Panc1 (cell line): ENCODE results near the gene PRAC1.

Source experiments
- CTCF ChIP-seq: fragments of 450-650 bp; IDR thresholded peaks from 2 replicates; pipeline ENCODE4 v1.5.1; 2017; ENCODE audit warnings: mild to moderate bottlenecking
- POLR2AphosphoS5 ChIP-seq: IDR thresholded peaks from 2 replicates; pipeline ENCODE4 v1.6.1; 2012; ENCODE audit warnings: mild to moderate bottlenecking, low read depth, low read length, moderate library complexity
- REST ChIP-seq, 2 experiments: IDR thresholded peaks; 2 replicates each; pipeline ENCODE4 v1.6.1; 2011 to 2012; ENCODE audit warnings: low read depth in 2 of 2, control low read depth in 1 of 2, low read length in 1 of 2, mild to moderate bottlenecking in 1 of 2, moderate library complexity in 1 of 2; ENCODE audit not compliant: insufficient read depth in 1 of 2
- SIN3A ChIP-seq: IDR thresholded peaks from 2 replicates; pipeline ENCODE4 v1.6.1; 2012; ENCODE audit warnings: low read depth, mild to moderate bottlenecking, low read length, moderate library complexity, borderline replicate concordance; ENCODE audit not compliant: insufficient read depth
- TCF7L2 ChIP-seq: IDR thresholded peaks from 2 replicates; pipeline ENCODE4 v1.6.1; 2011; ENCODE audit warnings: mild to moderate bottlenecking, low read depth, low read length, inconsistent platforms

DNA sequence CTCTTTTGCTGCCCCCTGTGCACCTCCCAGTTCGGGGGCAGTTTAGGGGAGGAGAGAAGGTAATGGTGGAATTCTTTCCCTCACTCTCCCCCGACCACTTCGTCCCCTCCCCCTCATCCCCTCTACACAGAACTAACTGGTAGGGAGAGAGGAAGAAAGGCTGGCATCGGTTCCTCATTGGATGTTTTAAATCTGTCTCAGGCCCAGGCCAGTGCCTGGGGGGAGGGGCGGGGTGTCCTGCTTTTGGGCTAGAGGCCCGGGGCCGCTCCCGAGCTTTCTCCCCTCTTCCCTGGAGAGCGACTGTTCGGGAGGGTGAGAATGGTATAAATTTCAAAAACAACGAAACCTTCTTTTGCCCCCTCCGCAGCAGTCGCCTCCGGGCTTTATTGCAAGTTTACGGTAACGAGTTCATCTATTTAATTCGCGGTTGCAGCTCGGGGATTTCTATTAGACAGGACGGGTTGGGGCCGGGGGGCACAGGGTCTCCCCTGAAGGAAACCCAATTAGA lies 651 bp upstream of the PRAC1 start, which contains the start of gene PRAC2:
- TF ChIP-seq CTCF (no peak), REST (IDR thresholded peaks at IDR 0.05; ENCODE audit: insufficient read depth in 1 of 2, low read depth in 2 of 2, low read length in 1 of 2) (no peak), SIN3A (no peak), TCF7L2 (no peak), POLR2AphosphoS5 (no peak)
